GM18861 (cell line): ENCODE data around the gene TREML4.

Experiments used
- ATAC-seq: cut with Tn5 transposase; IDR thresholded peaks from one replicate; pipeline ENCODE4 v1.9.1; 2021; ENCODE audit not compliant: unreplicated experiment

Gene TREML4

DNA sequence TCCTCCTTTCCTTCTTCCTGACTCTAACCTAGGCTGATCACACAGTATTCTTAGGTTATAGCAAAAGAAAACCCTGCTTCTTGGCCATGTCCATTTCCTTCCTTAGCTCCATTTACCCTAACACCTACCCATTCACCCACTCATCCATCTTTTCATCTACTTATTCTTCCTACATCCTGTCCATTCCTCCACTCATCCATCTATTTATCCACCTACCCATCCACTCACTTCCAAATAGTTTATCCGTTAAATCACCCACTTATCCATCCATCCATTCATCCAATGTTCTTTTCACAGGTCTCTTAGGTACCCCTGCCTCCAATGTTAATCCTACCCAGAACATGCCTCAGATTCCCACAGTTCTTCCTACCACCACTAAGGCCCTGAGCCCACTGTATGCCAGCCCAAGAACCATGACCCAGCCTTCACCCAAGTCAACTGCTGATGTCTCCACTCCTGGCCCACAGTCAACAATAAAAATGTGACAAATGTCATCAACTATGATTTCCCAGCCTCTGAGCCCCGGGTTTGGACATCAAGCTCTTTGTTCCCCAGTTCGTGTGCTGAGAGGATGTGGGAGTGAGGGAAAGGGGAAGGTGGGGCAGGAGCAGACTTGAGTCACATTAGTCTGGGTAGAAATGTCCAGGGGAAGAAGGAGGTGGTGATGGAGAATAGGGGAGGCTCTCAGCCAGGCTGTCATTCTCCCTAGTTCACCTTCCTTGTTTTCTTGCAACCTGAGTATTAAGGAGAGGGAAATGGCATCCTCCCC is 24.4 kb downstream of the TREML4 start:
- no peak for ATAC-seq

- ATAC-seq = no peak
Measured at GRCh38 chr6:41255110-41255509, 27.0 kb downstream of the TREML4 start.

- no peak for ATAC-seq
Measured at GRCh38 chr6:41255638-41256246, 27.6 kb downstream of the TREML4 start.

DNA sequence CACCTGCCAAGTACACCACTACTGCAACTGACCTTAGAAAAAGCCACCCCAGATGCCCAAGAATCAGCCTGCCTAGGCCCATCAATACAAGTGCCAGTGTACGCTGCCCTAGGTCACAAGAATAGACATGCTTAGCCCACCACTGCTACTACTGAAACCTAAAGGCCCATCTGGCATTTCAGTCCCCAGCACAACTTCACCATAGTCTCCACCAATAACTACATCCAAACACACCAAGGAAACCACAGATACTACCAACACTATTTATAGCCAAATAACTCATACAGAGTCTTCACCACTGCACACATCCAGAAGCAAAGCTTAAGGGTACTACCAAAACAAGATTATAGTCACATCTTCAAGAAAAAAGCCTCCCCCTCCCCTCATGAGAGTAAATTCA is 28.2 kb downstream of the TREML4 start:
- ATAC-seq = no peak

GRCh38 chr6:41257369-41258195 is 29.4 kb downstream of the TREML4 start:
- no peak for ATAC-seq

- ATAC-seq = no peak
Measured at GRCh38 chr6:41258196-41258493, 30.0 kb downstream of the TREML4 start.

GRCh38 chr6:41262401-41262800 is 34.3 kb downstream of the TREML4 start:
- ATAC-seq = no peak

DNA sequence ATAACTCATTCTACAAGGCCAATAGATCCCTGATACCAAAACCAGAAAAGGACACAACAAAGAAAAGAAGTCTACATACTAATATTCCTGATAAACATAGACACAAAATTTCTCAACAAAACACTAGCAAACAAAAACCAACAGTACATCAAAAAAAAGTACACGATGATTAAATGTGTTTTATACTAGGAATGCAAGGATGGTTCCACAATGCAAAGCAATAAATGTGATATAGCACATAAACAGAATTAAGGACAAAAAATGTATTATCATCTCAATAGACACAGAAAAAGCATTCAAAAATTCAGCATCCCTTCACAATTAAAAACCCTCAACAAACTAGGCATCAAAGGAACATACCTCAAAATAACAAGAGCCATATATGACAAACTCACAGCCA is 35.1 kb downstream of the TREML4 start:
- ATAC-seq = no peak

GRCh38 chr6:41266541-41266940 is 38.4 kb downstream of the TREML4 start:
- ATAC-seq = no peak

DNA sequence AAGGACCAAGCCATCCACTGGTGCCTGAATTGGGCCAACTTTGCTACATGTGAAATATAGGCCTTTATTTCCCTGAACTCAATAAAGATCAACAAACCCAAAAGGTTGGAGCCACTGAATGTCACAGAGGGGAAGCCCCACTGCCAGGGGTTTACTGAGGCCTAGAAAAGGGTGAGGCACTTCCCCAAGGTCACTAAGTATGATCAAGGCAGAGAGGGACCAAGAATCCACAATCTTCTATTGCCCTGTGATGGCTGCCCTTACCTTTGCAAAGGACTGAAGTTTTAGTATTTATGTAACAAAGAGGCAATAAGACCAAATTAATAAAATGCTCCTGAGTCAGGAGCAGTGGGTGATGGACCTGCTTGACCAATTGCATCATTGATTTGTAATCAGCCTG is 40.3 kb downstream of the TREML4 start:
- ATAC-seq = no peak

DNA sequence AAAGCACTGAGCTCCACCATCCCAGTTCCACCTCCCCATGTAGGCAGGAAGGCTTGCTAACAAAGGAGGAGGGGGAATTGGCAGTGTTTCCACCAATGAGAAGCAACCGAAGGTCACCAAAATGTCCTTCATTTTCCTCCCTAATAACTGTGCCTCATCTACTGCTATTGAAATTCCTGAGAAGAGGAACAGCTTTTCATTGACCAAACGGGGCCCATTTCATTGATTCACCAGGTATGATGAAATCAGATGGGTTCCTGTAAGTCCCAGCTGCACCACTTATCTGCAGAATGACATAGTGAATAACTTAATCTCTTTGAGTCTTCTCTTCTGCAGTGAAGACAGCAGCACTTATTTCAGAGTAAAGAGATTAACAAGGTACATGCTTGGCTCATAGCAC is 41.0 kb downstream of the TREML4 start:
- no peak for ATAC-seq

DNA sequence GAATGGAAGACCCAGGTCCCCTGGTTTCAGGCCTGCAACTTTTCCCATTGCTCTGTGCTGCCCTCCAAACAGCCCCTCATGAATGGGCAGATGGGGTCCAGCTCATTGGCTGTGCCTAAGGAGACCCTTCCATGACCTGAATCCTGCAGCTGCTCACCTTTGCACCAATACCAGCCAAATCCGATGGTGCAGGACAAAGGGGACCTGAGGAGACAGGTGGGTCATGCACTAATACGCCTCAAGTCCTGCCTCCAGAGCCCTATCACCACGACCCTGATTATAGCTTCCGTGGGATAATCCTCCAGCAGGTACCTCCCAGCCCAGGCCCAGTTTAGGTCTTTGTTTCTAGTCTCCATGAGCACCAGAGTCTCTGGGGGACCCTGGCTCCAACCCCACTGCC is 41.6 kb downstream of the TREML4 start:
- no peak for ATAC-seq

DNA sequence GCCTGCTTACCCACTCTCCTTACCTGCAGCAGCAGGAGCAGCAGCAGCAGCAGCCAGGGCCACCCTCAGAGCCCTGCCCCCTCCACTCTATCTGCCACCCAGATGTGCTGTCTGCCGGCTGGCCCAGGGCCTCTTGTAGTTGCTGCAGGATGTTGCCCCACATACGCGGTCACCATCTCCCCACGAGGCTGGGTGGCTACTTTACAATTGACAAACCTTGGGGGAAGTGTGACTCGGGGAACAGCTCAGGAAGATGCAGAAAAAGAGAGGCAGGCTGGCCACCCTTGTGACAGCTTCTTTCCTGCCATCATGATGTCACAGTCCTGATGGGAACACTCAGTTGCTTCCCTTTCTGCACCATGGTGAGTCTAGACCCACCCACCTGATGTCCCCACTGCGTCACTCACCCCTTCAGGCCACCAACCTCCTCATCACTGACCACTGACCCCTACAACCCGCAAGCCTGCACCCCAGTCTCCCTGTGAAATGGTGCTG is 43.8 kb downstream of the TREML4 start:
- ATAC-seq = no peak

DNA sequence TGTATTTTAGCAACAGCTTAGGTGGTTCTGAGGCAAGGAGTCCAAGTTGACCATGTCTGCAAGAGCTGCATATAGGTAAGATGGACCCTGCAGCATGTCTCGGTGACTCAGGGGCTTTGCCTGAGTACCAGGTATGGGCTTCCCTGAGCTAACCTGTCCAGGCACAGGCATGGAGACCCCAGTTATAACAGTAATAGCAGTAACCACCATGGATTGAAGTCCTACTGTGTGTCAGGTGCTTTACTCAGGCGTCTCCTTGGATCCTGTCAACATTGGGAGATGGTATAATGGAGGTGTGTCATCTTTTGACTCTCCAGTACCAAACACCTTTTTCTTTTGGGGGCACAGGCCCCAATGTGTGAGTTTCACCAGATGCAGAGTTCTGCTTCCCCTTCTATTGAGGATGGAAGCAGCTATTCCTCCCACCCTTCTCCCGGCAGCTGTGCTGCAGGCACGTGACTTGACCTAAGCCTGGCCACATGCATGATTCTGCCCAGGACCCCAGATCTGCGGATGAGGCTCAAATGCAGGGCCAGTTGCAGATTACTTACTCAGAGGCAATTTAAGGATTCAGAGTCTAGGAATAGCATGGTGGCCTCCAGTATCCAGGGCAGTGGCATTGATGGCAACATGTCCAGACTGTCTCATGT is 44.6 kb downstream of the TREML4 start:
- no peak for ATAC-seq

- ATAC-seq = no peak
Measured at GRCh38 chr6:41273714-41274113, 45.6 kb downstream of the TREML4 start.

GRCh38 chr6:41274256-41274655 is 46.1 kb downstream of the TREML4 start:
- no peak for ATAC-seq

GRCh38 chr6:41275489-41275888 is 47.3 kb downstream of the TREML4 start:
- no peak for ATAC-seq

GRCh38 chr6:41277605-41278004 is 49.5 kb downstream of the TREML4 start:
- ATAC-seq = no peak

GRCh38 chr6:41278699-41279405 is 50.7 kb downstream of the TREML4 start:
- no peak for ATAC-seq

- no peak for ATAC-seq
Measured at GRCh38 chr6:41280381-41281057, 52.4 kb downstream of the TREML4 start.
